Mucosa of descending colon (tissue), 3 donors: ENCODE measurements around the gene IMMP2L. TPM values are rescaled to one million over a fixed set of nuclear protein-coding genes. Genes with fewer than 3 reads are reported as not detected.
"Not testable (repeated sequence)": the region's sequence is repeated elsewhere in the genome, so short reads cannot be mapped to it uniquely, and the experiment has no call there.

ENCODE experiments used
- ATAC-seq: fragments of 200-7000 bp; cut with Tn5 transposase; one replicate; pipeline ENCODE4 v1.9.1; 2020; ENCODE audit warnings: mild to moderate bottlenecking, moderate library complexity
- DNase-seq, 3 donors: peaks; one replicate each; pipeline ENCODE4 v3.0.0-alpha.2; 2020
- H3K36me3 ChIP-seq: fragments of 200-600 bp; one replicate; pipeline ENCODE4 v1.8.0; 2021; ENCODE audit warnings: low read depth, mild to moderate bottlenecking
- H3K4me1 ChIP-seq: fragments of 200-600 bp; one replicate; pipeline ENCODE4 v1.8.0; 2021; ENCODE audit warnings: low read depth, mild to moderate bottlenecking
- H3K4me3 ChIP-seq: fragments of 200-600 bp; one replicate; pipeline ENCODE4 v1.8.0; 2021; ENCODE audit warnings: mild to moderate bottlenecking
- H3K9me3 ChIP-seq: fragments of 200-600 bp; one replicate; pipeline ENCODE4 v1.8.0; 2021; ENCODE audit warnings: mild to moderate bottlenecking
- CTCF ChIP-seq: fragments of 200-600 bp; IDR thresholded peaks from one replicate; pipeline ENCODE4 v1.8.0; 2022; ENCODE audit warnings: antibody characterized with exemption, mild to moderate bottlenecking
- intact Hi-C, 2 donors: fragments of 100-400 bp; cut with DNase I in 1 of 2; cut with micrococcal nuclease in 1 of 2; formaldehyde crosslinking; loops; one replicate each; pipeline versions ENCODE4 v1.11.0 to v1.11.1; 2022; cut with DNase I, micrococcal nuclease
- total RNA-seq, 3 donors: library from RNA; stranded (reverse); fragmentation: NEBNext Ultra II Directional in 2 of 3; extraction: Animal tissue kit (Norgen Biotek cat#: 25700) in 2 of 3; gene quantifications; one replicate each; pipeline versions ENCODE4 v1.2.1 to v1.2.4, GENCODE V29; 2021 to 2023
- donor health status: DM: no; HTN: no; CAD: no; lungs with moderate emphysema.
- donor health status: DM: no; HTN: no; CAD: no.
- donor health status: DM: no; HTN: yes; CAD: no.

IMMP2L gene
- total RNA-seq, 3 donors from 2014 or later, result 12.1 to 20.7 (median 17.7) TPM

- no peak for DNase-seq
- intact Hi-C loops, result no loop called here
- Histone ChIP-seq H3K9me3 (no peaks in the 10 kb centered on the region), H3K4me3 (no peak overlapping the region), H3K36me3 (no peaks in the 10 kb centered on the region), H3K4me1 (no peaks in the 10 kb centered on the region)
- TF ChIP-seq CTCF, result no peak
- no peak for ATAC-seq
Observed at GRCh38 chr7:111510584-111511378, 51.5 kb downstream of the IMMP2L start.

- intact Hi-C loops, result no loop called here
- H3K4me1 ChIP-seq, result no peaks in the 10 kb centered on the region
- no peak for ATAC-seq
Observed at GRCh38 chr7:111510062-111510461, 52.2 kb downstream of the IMMP2L start.

GRCh38 chr7:111509288-111509687, 53.0 kb downstream of the IMMP2L start:
- TF ChIP-seq CTCF, result no peak
- no peaks in the 10 kb centered on the region for H3K4me1 ChIP-seq

More at GRCh38 chr7:111510062-111510461, 52.2 kb downstream of the IMMP2L start:
- Histone ChIP-seq H3K9me3 (no peaks in the 10 kb centered on the region), H3K36me3 (no peaks in the 10 kb centered on the region), H3K4me3 (no peak overlapping the region)
- no peak for DNase-seq
- TF ChIP-seq CTCF, result no peak

GRCh38 chr7:111508387-111508786, 53.9 kb downstream of the IMMP2L start:
- ATAC-seq (no peak), DNase-seq (no peak)
- Histone ChIP-seq H3K9me3 (no peaks in the 10 kb centered on the region), H3K4me3 (no peak overlapping the region), H3K4me1 (no peaks in the 10 kb centered on the region), H3K36me3 (no peaks in the 10 kb centered on the region)
- intact Hi-C loops, result no loop called here
- no peak for TF ChIP-seq CTCF

More at GRCh38 chr7:111509288-111509687, 53.0 kb downstream of the IMMP2L start:
- intact Hi-C loops, result no loop called here
- DNase-seq (no peak), ATAC-seq (no peak)
- H3K36me3 ChIP-seq, result no peaks in the 10 kb centered on the region
- H3K4me3 ChIP-seq, result no peak overlapping the region
- H3K9me3 ChIP-seq, result no peaks in the 10 kb centered on the region

- H3K9me3 ChIP-seq, H3K4me3 ChIP-seq, ATAC-seq, DNase-seq, intact Hi-C loops, H3K36me3 ChIP-seq, H3K4me1 ChIP-seq: not testable (repeated sequence)
Observed at GRCh38 chr7:111505422-111505821, 56.9 kb downstream of the IMMP2L start.

- H3K4me3 ChIP-seq, H3K9me3 ChIP-seq, H3K36me3 ChIP-seq, ATAC-seq, intact Hi-C loops, DNase-seq, H3K4me1 ChIP-seq: not testable (repeated sequence)
Observed at GRCh38 chr7:111501799-111502198, 60.5 kb downstream of the IMMP2L start.
